HG02798 (cell line): ENCODE data around the gene USP27X.
A peak's percentile ranks its signal among the peaks of the same experiment; 100 is the strongest.

ENCODE experiments used
- ATAC-seq: cut with Tn5 transposase; IDR thresholded peaks from one replicate; pipeline ENCODE4 v1.9.1; 2021; ENCODE audit warnings: mild to moderate bottlenecking; ENCODE audit not compliant: unreplicated experiment, poor library complexity

The USP27X gene

GRCh38 chrX:49880668-49881067 is 1.4 kb downstream of the USP27X start:
- no peak for ATAC-seq

GRCh38 chrX:49884290-49884862 is 5.1 kb downstream of the USP27X start:
- peak; percentile 55 for ATAC-seq

- no peak for ATAC-seq
These were observed 13.3 kb downstream of the USP27X start for GRCh38 chrX:49892542-49892941.

DNA sequence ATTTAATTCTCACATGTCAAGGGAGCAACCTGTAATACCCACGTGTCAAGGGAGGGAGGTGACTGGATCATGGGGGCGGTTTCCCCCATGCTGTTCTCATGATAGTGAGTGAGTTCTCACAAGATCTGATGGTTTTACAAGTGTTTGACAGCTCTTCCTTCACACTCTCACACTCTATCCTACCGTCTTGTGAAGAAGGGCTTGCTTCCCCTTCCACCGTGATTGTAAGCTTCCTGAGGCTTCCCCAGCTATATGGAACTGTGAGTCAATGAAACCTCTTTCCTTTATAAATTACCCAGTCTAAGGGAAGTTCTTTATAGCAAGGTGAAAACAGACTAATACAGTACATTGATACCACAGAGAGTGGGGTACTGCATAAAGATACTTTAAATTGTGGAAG is 17.7 kb downstream of the USP27X start:
- ATAC-seq = no peak

GRCh38 chrX:49901048-49901447 is 21.8 kb downstream of the USP27X start:
- no peak for ATAC-seq

GRCh38 chrX:49910344-49910743 is 31.1 kb downstream of the USP27X start:
- ATAC-seq = peak; percentile 46

- ATAC-seq = no peak
These were observed 32.8 kb downstream of the USP27X start for GRCh38 chrX:49912086-49912485.

- ATAC-seq = no peak
These were observed 33.6 kb downstream of the USP27X start for GRCh38 chrX:49912861-49913260.

DNA sequence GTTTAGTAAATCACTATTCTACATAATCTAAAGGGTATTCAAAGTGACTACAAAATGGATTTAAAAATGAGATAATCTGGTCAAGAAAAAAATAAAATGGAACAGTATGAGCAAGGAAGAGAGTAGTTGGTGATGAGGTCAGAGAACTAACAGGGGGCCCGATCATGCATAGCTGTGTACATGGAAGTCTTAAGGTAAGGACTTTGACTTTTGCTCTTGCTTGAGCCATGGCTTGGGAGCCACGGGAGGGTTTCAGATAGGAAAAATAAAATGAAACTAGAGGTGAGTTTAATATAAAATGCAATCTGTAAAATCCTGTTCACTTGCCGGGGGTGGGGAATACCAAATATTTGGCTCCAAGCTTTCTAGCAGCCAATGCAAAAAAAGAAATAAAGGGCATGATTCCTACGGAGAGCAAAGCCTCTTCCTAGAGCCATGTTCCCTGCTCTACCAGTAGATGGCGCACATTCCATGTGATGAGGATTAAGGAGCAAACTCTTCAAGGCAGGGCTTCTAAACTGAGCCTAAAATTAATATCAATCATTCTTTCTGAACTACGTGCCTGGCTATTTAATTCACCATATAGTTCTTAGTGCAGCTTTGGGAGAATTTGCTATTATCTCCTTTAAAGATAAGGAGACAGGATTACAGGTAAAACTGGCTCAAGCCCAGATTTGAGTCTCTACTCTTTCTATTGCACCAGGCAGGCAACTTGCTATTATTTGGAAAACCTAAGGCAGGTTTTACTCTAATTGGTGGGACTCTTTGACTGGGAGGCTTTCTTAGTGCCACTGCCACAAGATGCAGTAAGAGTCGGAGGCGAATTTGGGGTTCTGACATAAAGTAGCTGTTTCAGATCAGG is 36.3 kb downstream of the USP27X start:
- peak; percentile 65 for ATAC-seq

DNA sequence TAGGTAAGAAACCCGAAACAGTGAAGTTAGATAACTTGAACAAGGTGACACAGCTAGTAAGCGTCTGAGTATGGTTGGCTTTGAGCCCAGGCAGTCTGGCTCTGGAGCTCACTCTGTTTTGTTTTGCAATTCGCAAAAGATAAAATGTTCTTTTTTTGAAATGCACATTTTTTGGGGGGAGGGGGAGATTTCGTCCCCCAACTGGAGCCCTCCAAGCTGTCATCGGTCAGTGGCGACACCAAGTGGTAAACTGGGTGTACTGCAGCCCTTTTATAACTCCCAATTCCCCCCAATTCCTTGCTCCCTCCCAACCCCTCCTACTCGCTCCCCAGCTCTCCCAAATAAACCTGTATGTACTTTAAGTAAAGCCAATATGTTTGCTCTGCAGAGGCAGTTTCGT is 40.3 kb downstream of the USP27X start:
- no peak for ATAC-seq

DNA sequence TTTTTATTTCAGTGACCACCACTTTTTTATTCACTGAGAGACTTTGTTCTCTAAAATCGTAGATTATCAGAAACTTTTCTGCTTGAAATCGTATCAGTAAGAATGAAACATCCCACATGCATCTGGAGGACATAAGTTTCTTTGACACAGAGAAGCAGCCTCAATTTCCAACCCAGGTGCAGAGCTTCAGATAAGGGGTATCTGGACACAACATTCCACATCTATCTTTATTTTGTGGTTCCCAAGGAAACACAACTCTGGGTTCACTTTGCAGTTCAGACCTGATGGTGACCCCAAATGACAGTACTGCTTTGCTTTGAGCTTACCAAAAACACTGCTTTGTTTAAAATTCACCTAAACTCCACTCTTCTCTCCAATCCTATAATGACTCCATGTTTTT is 41.8 kb downstream of the USP27X start:
- ATAC-seq = no peak

- ATAC-seq = peak; percentile 99
These were observed 43.3 kb downstream of the USP27X start, which contains the start of gene CLCN5 for GRCh38 chrX:49922291-49923241. TSS of gene CLCN5 (plus strand) at chrX:49922596. CDS start at chrX:49925299, 2,703 bp downstream.

- no peak for ATAC-seq
These were observed 45.9 kb downstream of the USP27X start for GRCh38 chrX:49925176-49925575.

GRCh38 chrX:49930039-49930438 is 50.8 kb downstream of the USP27X start:
- ATAC-seq = no peak
